Measurements from ENCODE around the gene GRHL3. TPM values are rescaled to one million over a fixed set of nuclear protein-coding genes. Genes with fewer than 3 reads are reported as not detected.
"Not testable (repeated sequence)": the region's sequence is repeated elsewhere in the genome, so short reads cannot be mapped to it uniquely, and the experiment has no call there.

Gene GRHL3
- total RNA-seq = not detected in 2 replicates

DNA sequence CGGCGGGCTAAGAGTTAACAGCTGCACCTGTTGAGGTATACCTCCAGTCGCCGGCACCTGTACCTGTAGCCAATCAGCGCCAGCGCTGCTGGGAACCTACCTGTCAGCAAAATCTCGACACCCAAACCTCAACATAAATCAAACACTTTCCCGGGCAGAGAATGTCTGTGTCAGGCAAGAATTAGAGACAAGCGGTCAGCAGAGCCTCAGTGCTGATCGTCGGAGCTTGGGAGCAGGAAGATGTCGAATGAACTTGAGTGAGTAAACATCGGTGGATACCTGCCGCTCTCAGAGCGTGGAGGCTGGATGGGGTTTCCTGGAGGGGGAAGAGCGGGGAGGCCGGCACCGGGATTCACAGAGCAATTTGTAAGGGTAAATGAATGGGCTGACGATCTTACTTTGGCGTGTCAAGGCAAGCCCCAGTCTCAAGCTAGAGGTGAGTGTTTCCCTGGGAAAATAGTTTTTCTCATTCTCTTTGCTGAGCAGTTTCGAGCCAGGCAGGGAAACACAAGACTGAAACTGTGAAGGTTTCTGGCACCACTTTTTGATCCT is at the start of gene GRHL3:
GRHL3 (plus strand) TSS at position 46 of the 552 bp plus-strand sequence; CDS start at position 241, 195 bp downstream.
- no peak for DNase-seq (ENCODE audit: low spot score)
- H3K36me3 Mint-ChIP-seq (ENCODE audit: low read depth) = no peaks in the 10 kb centered on the region
- H3K27ac Mint-ChIP-seq = no peak within 1 kb of the TSS
- H3K4me1 Mint-ChIP-seq (ENCODE audit: low read depth) = peaks cover 26% of the 10 kb centered on the region
- H3K9me3 Mint-ChIP-seq = no peaks in the 10 kb centered on the region
- H3K27me3 Mint-ChIP-seq (ENCODE audit: low read depth) = peaks cover 79% of the 10 kb centered on the region
- intact Hi-C loops (cut with micrococcal nuclease) = no loop called here
- peak within 1 kb of the TSS; percentile 6 for H3K4me3 Mint-ChIP-seq (ENCODE audit: low read depth)

DNA sequence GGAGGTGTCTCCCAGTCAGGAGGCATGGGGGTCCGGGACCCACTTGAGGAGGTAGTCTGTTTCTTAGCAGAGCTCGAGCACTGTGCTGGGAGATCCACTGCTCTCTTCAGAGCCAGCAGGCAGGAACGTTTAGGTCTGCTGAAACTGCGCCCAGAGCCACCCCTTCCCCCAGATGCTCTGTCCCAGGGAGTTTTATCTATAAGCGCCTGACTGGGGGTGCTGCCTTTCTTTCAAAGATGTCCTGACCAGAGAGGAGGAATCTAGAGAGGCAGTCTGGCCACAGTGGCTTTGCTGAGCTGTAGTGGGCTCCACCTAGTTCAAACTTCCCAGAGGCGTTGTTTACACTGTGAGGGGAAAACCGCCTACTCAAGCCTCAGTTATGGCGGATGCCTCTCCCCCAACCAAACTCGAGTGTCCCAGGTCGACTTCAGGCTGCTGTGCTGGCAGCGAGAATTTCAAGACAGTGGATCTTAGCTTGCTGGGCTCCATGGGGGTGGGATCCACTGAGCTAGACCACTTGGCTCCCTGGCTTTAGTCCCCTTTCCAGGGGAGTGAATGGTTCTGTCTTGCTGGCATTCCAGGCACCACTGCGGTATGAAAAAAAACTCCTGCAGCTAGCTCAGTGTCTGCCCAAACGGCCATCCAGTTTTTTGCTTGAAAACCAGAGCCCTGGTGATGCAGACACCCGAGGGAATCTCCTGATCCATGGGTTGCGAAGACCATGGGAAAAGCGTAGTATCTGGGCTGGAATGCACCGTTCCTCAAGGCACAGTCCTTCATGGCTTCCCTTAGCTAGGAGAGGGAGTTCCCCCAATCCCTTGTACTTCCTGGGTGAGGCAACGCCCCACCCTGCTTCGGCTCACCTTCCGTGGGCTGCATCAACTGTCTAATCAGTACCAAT is 44.7 kb upstream of the GRHL3 start:
- H3K36me3 Mint-ChIP-seq (ENCODE audit: low read depth); intact Hi-C loops (cut with micrococcal nuclease); DNase-seq (ENCODE audit: low spot score); H3K4me3 Mint-ChIP-seq (ENCODE audit: low read depth); H3K27ac Mint-ChIP-seq: not testable (repeated sequence)
- Mint-ChIP-seq H3K9me3 (peaks cover 17% of the 10 kb centered on the region), H3K4me1 (ENCODE audit: low read depth) (peaks cover 13% of the 10 kb centered on the region), H3K27me3 (ENCODE audit: low read depth) (peaks cover 40% of the 10 kb centered on the region)

DNA sequence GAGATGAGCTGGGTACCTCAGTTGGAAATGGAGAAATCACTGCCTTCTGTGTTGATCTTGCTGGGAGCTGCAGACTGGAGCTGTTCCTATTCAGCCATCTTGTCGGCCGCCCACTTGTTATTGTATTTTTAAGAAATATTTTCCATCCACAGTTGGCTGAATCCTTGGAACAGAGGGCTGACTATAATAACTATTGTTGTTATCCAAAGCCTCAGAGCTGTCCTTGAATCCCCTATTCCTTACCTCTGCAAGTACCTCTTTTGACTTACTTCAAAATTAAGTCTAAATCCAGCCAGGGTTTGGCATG is 44.1 kb upstream of the GRHL3 start:
- Mint-ChIP-seq H3K9me3 (peaks cover 14% of the 10 kb centered on the region), H3K27ac (no peak overlapping the region), H3K36me3 (ENCODE audit: low read depth) (no peaks in the 10 kb centered on the region), H3K27me3 (ENCODE audit: low read depth) (peaks cover 41% of the 10 kb centered on the region), H3K4me3 (ENCODE audit: low read depth) (no peak overlapping the region), H3K4me1 (ENCODE audit: low read depth) (peaks cover 13% of the 10 kb centered on the region)
- intact Hi-C loops (cut with micrococcal nuclease) = no loop called here
- DNase-seq (ENCODE audit: low spot score) = no peak

DNA sequence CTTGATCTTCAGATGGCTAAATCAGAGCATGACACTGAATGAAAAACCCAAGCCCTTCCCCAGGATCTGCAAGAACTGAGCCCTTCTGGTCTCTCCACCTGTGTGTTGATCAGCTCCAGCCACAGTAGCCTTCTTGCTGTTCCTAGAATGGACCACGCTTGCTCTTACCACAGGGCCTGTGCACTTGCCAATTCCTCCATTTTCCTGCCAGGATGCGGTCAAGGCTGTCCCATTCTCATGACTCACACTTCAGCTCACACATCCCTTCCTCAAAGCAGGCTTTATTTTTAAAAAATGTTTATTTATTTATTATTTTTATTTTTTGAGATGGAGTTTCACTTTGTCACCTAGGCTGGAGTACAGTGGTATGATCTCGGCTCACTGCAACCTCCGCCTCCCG is 43.6 kb upstream of the GRHL3 start:
- peaks cover 10% of the 10 kb centered on the region for H3K9me3 Mint-ChIP-seq
- intact Hi-C loops (cut with micrococcal nuclease) = no loop called here
- H3K27me3 Mint-ChIP-seq (ENCODE audit: low read depth) = peaks cover 40% of the 10 kb centered on the region

DNA sequence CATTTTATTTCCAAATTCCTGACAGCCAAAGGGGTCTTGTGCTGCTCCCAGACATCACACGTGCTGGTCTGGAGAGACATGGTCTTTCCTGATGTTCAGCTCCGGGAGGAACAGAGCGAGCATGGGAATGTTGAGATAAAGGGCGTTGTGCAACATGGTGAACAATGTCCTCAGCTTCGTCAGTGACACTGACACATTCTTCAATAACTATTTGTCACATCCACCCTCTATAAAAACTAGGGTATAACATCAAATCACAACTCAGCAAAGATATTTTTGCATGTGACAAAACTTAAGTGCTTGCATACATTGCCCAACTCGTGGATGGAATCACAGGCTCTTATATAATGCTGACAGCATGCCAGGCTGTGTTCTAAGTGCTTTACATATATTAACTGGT is 42.4 kb upstream of the GRHL3 start:
- no peak overlapping the region for H3K27ac Mint-ChIP-seq
- peaks cover 6% of the 10 kb centered on the region for H3K9me3 Mint-ChIP-seq
- no peaks in the 10 kb centered on the region for H3K36me3 Mint-ChIP-seq (ENCODE audit: low read depth)
- peaks cover 14% of the 10 kb centered on the region for H3K4me1 Mint-ChIP-seq (ENCODE audit: low read depth)
- no peak overlapping the region for H3K4me3 Mint-ChIP-seq (ENCODE audit: low read depth)
- intact Hi-C loops (cut with micrococcal nuclease) = no loop called here
- peaks cover 37% of the 10 kb centered on the region for H3K27me3 Mint-ChIP-seq (ENCODE audit: low read depth)
- DNase-seq (ENCODE audit: low spot score) = no peak

More for the DNA sequence above, 43.6 kb upstream of the GRHL3 start:
- H3K4me1 Mint-ChIP-seq (ENCODE audit: low read depth) = peaks cover 14% of the 10 kb centered on the region
- no peak overlapping the region for H3K27ac Mint-ChIP-seq
- no peaks in the 10 kb centered on the region for H3K36me3 Mint-ChIP-seq (ENCODE audit: low read depth)
- no peak for DNase-seq (ENCODE audit: low spot score)
- no peak overlapping the region for H3K4me3 Mint-ChIP-seq (ENCODE audit: low read depth)

DNA sequence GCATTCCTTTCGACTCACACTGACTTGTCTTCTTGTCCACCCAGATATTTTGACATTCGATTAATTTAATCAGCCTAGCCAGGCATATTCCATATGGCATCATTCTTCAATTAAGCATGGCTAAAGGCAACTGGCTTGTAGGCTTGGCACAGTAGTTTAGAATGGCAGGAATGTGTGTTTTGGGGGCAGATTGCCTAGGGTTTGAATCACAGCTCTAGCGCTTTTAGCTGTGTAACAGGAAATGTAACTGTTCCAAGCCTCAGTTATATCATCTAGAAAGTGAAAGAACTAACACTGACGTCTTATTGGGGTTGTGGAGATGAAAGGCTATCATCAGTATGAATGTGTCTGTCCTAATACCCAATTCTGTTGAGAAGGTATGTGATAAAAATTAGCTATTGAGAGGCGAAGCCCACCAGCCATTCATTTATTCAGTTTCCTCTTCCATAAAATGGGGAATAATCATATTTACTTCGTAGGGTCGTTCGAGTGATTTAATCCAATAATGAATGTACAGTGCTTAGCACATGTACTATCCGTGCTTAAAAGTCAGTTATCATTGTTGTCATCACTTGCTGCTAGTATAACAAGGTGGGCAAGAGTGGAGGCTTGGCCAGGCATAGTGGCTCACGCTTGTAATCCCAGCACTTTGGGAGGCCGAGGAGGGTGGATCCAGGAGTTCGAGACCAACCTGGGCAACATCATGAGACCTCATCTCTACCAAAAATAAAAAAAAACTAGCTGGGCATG is 41.6 kb upstream of the GRHL3 start:
- peaks cover 6% of the 10 kb centered on the region for H3K9me3 Mint-ChIP-seq
- no peak overlapping the region for H3K27ac Mint-ChIP-seq
- H3K4me1 Mint-ChIP-seq (ENCODE audit: low read depth) = peaks cover 14% of the 10 kb centered on the region
- intact Hi-C loops (cut with micrococcal nuclease) = no loop called here
- H3K36me3 Mint-ChIP-seq (ENCODE audit: low read depth) = no peaks in the 10 kb centered on the region
- H3K4me3 Mint-ChIP-seq (ENCODE audit: low read depth) = no peak overlapping the region
- DNase-seq (ENCODE audit: low spot score) = no peak
- H3K27me3 Mint-ChIP-seq (ENCODE audit: low read depth) = peaks cover 31% of the 10 kb centered on the region

DNA sequence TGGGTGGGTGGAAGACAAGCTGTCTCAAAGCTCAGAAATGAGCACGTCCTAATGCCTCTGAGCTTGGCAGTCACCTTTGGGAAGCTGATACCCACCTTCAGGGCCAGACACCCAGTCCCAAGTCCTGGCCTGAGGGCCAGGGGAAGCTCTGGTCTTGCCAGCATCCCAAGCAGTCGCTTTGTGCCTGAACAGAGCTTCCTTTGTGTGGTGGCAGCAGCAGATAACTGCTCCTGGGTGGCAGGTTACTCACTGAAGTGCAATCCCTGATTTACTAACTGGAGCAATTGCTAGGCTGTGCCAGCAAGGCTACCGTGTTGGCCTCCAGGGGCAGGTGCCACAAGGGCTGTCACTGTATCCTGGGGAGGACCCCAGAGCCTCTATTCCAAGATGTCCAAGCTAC is 40.4 kb upstream of the GRHL3 start:
- peaks cover 21% of the 10 kb centered on the region for H3K27me3 Mint-ChIP-seq (ENCODE audit: low read depth)
- DNase-seq (ENCODE audit: low spot score) = no peak
- no peak overlapping the region for H3K27ac Mint-ChIP-seq
- H3K36me3 Mint-ChIP-seq (ENCODE audit: low read depth) = no peaks in the 10 kb centered on the region
- intact Hi-C loops (cut with micrococcal nuclease) = no loop called here
- H3K4me1 Mint-ChIP-seq (ENCODE audit: low read depth) = peaks cover 14% of the 10 kb centered on the region
- H3K4me3 Mint-ChIP-seq (ENCODE audit: low read depth) = no peak overlapping the region
- H3K9me3 Mint-ChIP-seq = no peaks in the 10 kb centered on the region

DNA sequence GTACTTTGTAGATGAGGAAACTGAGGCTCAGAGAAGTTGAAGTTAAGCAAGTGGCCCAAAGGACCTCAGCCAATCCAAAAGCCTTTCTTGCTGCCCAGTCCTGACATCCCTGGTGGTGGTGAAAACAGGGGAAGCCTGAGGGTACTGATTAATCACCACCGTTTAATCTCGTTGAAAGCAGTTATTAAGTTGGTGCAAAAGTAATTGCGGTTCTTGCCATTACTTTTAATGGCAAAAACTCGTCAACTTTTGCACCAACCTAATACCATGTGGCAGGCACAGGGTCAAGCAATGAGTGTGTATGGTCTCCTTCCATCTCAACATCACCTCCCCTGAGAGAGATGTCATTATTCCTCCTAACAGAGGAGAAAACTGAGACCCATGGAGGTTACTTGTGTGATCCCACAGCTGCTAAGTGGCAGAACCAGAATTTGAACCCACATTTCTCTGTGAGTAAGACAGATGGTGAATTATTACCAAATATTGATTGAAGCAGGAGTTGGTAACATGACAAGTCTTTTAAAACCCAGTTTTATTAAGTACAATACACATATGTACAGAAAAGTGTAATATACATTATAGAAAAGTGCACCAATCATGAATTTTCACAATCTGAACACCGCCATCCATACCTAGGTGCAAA is 39.4 kb upstream of the GRHL3 start:
- no peak for DNase-seq (ENCODE audit: low spot score)
- peaks cover 14% of the 10 kb centered on the region for H3K4me1 Mint-ChIP-seq (ENCODE audit: low read depth)
- H3K4me3 Mint-ChIP-seq (ENCODE audit: low read depth) = no peak overlapping the region
- H3K27me3 Mint-ChIP-seq (ENCODE audit: low read depth) = peaks cover 16% of the 10 kb centered on the region
- intact Hi-C loops (cut with micrococcal nuclease) = no loop called here
- no peak overlapping the region for H3K27ac Mint-ChIP-seq
- no peaks in the 10 kb centered on the region for H3K9me3 Mint-ChIP-seq
- H3K36me3 Mint-ChIP-seq (ENCODE audit: low read depth) = no peaks in the 10 kb centered on the region

DNA sequence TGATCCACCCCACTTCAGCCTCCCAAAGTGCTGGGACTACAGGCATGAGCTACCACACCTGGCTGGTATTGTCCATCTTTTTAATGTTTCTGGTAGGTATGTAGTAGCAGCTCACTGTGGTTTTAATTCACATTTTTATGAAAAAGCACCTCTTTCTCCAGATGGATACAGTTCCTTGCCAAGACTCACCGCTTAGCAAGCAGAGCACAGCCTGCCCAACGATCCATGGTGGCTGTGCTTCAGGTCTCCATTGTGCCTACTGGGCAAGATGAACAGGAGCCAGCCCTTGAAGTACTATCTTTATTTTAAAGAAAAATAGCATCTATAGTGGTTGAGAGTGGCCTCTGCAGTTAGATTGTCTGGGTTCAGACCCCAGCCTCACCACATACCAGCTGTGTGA is 37.6 kb upstream of the GRHL3 start:
- Mint-ChIP-seq H3K4me1 (ENCODE audit: low read depth) (peaks cover 14% of the 10 kb centered on the region), H3K27ac (no peak overlapping the region), H3K36me3 (ENCODE audit: low read depth) (no peaks in the 10 kb centered on the region), H3K27me3 (ENCODE audit: low read depth) (peaks cover 22% of the 10 kb centered on the region), H3K9me3 (no peaks in the 10 kb centered on the region), H3K4me3 (ENCODE audit: low read depth) (no peak overlapping the region)
- intact Hi-C loops (cut with micrococcal nuclease) = no loop called here
- DNase-seq (ENCODE audit: low spot score) = no peak

DNA sequence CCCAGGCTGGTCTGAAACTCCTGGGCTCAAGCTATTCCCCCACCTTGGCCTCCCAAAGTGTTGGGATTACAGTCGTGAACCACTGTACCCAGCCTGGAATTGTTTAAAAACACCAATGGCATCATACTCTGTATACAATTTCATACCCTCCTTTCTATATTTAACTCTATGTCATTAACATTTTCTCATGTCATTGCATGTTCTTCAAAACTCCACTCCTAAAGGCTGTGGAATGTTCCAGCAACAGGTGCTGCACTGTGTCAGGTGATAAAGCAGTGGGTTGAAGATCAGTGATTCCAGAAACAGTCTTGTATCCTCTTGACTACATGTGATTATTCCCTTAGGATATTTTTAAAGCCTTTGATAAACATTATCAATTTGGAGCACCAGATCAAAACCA is 36.7 kb upstream of the GRHL3 start:
- Mint-ChIP-seq H3K4me1 (ENCODE audit: low read depth) (peaks cover 8% of the 10 kb centered on the region), H3K9me3 (no peaks in the 10 kb centered on the region), H3K27ac (no peak overlapping the region), H3K4me3 (ENCODE audit: low read depth) (no peak overlapping the region), H3K27me3 (ENCODE audit: low read depth) (peaks cover 22% of the 10 kb centered on the region), H3K36me3 (ENCODE audit: low read depth) (no peaks in the 10 kb centered on the region)
- DNase-seq (ENCODE audit: low spot score) = no peak
- intact Hi-C loops (cut with micrococcal nuclease) = no loop called here

DNA sequence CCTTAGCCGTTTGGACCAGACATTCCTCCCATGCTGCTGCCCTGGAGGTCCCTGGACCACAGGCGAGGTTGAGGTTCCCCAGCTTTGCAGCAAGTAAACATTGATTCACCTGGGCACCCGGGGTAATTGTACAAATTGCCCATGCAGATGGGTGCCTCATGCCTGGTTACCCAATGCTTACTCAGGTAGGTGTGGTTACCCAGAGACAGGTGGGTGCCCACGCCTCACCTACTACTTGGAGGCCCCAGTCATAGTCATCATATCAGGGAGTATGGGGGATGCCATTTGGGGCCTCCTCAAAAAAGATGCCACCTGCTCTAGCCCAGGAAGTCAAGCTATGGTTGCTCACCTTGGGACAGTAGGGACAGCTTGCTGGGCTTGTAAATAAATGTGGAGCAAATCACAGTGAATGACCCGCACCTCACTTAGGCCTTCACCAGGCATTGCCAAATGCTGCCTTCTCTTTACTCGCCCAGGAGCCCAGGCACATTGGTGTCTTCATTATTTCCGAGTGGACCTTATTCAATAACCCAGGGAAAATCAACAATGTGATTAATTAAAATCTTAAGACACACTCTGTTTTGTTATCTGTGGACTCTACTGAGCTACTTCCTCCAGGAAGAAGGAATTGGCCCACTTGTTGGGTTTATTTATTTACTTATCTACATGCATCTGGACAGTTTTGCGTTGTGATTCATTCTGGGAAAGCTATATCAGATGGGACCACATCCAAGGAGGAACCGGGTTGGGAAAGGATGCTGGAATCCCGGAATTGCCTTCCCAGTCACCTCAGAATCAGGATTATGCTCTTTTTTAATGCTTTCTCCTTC is 35.6 kb upstream of the GRHL3 start:
- Mint-ChIP-seq H3K9me3 (no peaks in the 10 kb centered on the region), H3K27me3 (ENCODE audit: low read depth) (peaks cover 22% of the 10 kb centered on the region), H3K27ac (no peak overlapping the region), H3K4me1 (ENCODE audit: low read depth) (peaks cover 2% of the 10 kb centered on the region), H3K36me3 (ENCODE audit: low read depth) (no peaks in the 10 kb centered on the region), H3K4me3 (ENCODE audit: low read depth) (no peak overlapping the region)
- intact Hi-C loops (cut with micrococcal nuclease) = no loop called here
- no peak for DNase-seq (ENCODE audit: low spot score)

DNA sequence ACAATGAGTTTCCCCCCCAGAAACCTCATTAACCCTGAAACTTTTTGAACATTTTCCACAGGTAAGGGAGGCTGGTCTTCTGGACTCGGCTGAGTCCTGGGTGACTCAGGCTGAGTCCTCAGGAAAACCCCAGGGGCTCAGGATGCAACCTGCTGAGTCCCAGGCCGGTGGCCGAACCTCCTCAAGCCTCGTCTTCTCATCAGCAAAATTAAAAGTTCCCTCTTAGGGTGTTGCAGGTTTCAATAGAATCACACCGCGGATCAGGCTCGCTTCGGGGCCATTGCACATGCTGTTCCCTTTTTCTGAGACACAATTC is 35.0 kb upstream of the GRHL3 start:
- DNase-seq (ENCODE audit: low spot score) = no peak
- Mint-ChIP-seq H3K36me3 (ENCODE audit: low read depth) (no peaks in the 10 kb centered on the region), H3K9me3 (no peaks in the 10 kb centered on the region), H3K4me3 (ENCODE audit: low read depth) (no peak overlapping the region), H3K4me1 (ENCODE audit: low read depth) (peaks cover 2% of the 10 kb centered on the region), H3K27me3 (ENCODE audit: low read depth) (peaks cover 22% of the 10 kb centered on the region), H3K27ac (no peak overlapping the region)
- intact Hi-C loops (cut with micrococcal nuclease) = no loop called here

All from activated T-helper 2 cell treated with anti-CD3 and anti-CD28 coated beads, Interferon-gamma antibody, Interleukin-2, Interleukin-4, amounts not matched to agents 10 μg/mL and 5 μg/mL and 100 μg/mL, durations not matched to agents 14 hours and 24 hours and 36 hours (primary cell).